HG02763 (cell line): Measurements from ENCODE around the gene ELAVL1.

ENCODE experiments used
- ATAC-seq: cut with Tn5 transposase; IDR thresholded peaks from one replicate; pipeline ENCODE4 v1.9.1; 2021; ENCODE audit warnings: mild to moderate bottlenecking, moderate library complexity; ENCODE audit not compliant: unreplicated experiment

The ELAVL1 gene

GRCh38 chr19:7986321-7987113 lies 18.9 kb downstream of the ELAVL1 start:
- ATAC-seq, result no peak

DNA sequence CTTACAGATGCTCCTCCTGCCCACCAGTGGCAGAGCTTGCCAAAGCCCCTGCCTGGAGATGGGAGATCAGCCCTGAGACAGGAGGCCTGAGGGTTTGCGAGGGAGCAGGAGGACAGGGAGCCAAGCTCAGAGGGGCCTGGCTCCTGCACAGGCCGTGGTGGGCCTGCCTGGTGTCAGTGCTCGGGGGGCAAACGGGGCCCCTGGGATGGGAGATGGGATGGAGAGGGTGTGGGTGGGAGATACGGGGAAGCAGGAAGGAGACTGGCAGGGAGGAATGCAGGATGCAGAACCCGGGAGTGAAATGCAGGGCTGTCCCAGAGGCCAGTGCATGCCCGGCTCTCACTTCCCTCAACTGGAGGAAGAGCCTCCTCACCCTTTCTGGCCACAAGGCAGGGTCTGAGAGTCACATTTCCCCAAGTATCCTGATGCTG lies 19.9 kb downstream of the ELAVL1 start:
- no peak for ATAC-seq

DNA sequence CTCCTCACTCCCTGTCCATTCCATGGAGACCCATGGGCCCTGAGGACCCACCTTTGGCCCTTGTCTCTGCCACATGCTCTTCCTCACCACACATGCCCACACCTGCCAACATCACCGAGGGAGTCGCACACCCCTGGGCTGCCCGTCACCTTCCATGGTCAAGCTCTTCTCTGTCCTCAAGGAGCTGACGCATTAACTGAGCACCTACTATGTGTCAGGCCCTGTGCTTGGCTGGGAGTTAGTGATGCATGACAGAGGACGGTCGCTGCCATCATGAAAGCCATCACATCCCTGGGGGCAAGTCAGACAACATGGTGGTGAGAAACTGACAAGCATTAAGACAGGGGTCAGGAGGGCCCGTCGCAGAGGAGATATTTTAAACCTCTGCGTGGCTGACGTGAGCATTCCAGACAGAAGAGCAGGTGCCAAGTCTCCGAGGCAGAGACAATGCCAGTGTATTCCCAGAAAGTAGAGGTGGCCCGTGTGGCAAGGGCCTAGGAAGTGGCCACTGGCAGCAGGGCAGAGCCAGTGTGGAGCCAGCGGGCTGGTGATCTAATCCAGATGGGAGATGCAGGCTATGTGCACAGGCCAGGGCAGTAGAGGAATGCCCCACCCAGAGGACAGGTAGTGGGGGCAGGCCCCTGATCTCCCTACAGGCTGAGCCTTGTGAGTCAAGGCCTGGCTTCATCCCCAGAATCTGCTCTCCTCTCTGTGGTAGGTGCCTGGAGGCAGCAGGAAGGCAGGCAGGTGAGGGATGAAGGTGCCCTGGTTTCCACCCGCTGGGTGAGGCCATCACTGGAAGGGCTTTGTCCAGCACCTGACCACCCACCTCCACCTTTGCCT lies 21.2 kb downstream of the ELAVL1 start:
- ATAC-seq, result no peak

DNA sequence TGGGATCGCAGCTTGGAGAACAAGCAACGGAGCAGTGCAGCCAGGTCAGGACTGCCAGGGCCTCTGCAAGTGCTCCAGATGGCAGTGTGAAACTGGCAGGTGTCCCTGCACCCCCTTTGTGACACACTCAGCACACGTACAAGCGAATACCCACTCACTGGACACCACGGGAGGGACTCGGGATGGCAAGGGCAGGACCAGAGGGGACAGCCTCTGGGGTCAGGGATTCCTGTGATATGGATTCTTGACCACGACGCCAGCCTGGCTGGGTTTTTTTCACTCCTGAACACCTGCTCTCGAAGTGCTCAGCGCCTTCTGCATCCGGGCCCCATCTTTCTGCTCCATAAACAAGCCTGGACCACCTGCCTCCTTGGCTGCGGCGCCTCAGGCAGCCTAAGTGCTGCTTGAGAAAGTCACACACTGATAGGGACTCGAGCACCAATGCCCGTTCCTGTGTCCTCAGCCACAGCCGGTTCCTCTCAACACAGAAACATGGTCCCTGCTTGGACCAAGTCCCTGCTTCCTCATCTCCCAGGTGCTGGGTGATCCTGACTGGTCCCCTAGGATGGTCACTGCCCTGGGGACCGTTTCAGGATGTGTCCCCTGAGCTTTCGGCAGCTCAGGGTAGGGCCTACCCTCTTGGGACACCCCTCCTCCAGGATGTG lies 22.0 kb downstream of the ELAVL1 start:
- no peak for ATAC-seq

GRCh38 chr19:7982651-7983099 lies 22.8 kb downstream of the ELAVL1 start:
- no peak for ATAC-seq

DNA sequence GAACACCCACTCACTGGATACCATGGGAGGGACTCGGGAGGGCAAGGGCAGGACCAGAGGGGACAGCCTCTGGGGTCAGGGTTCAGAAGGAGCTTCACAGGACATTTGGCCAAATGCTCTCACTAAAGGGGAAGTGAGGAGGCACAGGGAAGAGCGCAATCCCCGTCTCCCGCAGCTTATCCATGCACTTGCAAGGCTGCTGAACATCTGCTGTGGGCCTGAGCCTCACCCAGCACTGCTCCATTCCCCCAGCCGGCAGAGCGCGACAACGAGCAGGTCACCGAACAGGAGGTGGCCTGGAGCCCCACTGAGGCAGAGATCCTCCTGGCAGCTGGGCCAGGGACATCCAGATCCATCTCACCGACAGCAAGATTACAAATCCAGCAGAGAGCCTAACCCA lies 23.3 kb downstream of the ELAVL1 start:
- ATAC-seq, result no peak

- ATAC-seq, result no peak
Measured at GRCh38 chr19:7981661-7982060, 23.8 kb downstream of the ELAVL1 start.

DNA sequence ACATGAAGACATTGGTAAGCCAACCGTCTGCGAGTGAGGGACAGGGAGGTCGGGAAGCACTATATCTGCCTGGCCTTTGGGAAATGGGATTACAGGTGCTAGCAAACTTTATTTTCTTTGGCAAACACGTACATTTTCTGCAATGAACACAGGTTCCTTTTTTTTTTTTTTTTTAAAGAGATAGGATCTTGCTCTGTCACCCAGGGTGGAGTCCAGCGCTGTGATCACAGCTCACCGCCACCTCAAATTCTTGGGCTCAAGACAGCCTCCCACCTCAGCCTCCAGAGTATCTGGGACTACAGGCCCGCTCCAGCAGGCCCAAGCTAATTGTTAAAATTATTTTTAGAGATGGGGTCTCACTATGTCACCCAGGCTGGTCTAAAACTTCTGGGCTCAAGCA lies 24.2 kb downstream of the ELAVL1 start:
- no peak for ATAC-seq

- no peak for ATAC-seq
Measured at GRCh38 chr19:7980635-7981121, 24.8 kb downstream of the ELAVL1 start.

GRCh38 chr19:7980168-7980567 lies 25.3 kb downstream of the ELAVL1 start:
- no peak for ATAC-seq

DNA sequence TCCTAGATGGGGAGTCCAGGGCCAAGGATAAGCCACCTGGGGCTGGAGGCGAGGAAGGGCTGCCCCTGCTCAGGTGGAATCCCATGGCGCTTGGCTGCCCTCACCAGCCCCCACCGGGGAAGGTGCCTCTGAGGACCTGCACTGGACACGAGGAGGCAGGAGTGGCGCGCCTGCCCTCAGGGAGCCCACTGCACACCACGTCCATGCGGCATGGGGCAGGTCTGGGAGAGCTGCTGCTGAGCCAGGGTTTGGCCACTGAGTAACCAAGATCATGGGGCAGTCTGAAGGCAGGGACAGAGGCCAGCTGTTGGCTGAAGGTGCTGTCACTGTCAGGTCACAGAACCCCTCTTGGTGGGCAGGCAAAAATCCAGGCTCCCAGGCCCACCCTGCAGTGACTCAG lies 25.9 kb downstream of the ELAVL1 start:
- ATAC-seq, result no peak

- ATAC-seq, result no peak
Measured at GRCh38 chr19:7979011-7979410, 26.4 kb downstream of the ELAVL1 start.

DNA sequence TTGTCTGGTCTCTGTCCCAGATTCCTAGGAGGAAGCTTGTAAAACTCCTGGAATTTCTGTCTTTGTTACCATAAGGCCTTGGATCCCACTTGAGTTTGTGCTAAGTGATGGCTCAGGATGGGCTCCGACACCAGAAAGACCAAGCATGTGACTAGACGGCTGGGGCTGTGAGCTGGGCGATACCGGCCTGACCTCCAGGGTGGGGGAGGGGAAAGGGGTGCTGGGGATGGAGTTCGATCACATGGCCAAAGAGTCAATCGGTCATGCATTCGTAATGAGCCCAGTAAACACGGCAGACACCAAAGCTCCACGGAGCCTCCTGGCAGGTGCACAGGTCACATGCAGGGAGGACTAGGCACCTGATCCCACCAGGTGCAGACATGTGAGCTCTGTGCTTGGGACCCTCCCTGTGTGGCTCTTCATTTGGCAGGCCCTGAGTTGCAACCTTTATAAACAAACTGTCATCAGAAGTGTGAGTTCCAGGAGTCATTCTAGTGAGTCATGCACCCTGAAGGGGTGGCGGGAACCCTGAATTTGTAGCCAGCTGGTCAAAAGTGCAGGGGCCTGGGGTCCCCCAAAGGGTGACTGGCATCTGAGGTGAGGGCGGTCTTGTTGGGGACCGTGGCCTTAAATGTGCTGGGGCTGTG lies 27.1 kb downstream of the ELAVL1 start:
- ATAC-seq, result no peak

DNA sequence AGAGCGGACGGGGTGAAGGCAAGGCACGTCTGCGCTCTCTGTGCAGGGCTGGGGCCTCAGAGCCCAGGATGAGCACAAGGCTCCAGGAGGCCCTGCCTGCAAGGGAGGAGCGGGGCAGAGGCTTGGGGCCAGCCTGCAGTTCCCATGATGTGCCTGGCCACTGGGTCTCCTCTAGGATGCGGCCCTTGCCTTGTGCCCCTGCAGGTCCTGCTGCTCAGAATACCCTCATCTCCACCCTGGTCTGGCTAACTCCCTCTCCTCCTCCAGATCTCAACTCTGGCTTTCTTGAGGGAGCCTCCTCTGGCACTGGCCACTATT lies 27.8 kb downstream of the ELAVL1 start:
- no peak for ATAC-seq

DNA sequence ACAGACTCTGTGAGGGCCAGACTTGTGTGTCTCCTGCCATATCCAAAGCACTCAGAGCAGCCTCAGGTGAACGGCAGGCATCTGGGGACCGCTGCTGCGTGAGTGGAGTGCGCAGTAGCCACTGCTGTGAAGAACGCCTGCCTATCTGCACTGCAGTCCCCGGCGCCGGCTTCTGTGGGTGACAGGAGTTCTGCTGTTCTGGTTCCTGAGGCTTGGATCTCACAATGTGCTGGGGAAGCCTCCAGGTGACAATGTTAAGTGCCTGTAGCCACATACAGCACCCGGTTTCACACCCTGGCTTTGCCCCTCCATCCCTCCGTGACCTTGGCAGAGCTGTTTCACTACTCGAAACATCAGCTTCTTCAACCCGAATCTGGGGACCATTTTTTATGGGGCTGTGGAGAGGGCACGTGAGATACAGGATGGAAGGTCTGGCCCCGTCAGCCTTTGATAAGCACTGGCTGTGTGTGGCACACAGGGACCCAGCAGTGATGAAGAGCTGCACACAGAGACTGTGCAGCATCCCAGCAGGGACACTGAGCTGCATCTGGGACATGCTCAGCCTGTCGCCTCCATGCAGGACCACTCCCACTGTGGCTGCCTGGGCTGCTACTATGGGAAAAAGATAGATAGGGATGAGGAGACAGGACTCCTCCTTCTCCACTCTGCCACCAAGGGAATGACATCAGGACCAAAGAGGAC lies 28.3 kb downstream of the ELAVL1 start:
- no peak for ATAC-seq

DNA sequence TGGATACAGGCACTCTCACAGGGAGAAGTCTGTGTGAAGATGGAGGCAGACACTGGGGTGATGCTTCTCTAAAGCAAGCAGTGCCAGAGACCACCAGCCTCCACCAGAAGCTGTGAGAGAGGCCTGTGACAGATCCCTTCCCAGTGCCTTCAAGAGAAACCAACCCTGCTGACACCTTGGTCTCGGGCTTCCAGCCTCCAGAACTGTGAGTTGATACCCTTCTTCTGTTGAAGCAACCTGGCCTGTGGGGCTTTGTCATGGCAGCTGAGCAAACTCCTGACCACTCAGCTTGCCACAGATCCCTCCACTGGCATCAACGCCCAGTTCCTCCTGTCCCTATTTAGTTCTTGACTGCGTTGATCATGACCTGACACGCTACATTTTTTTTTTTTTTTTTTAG lies 29.0 kb downstream of the ELAVL1 start:
- no peak for ATAC-seq

DNA sequence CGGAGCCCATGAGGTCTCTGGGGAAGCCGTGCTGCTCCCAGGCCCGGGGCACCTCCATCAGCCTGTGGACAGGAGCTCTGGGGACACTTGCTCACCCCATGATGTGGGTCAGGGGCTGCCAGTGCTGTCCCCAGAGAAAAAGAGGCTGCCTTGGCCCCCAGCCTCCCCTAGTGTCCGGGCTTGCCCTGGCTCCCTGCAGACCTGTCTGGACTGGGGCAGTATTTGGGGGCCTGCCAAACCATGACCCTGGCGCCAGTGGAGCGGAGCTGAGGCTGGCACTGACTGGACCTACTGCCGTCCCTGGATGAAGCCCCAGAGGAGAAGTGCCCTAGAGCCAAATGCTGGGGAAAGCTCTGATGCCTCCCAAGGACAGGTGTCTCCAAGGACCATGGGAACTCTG lies 30.4 kb downstream of the ELAVL1 start:
- no peak for ATAC-seq

DNA sequence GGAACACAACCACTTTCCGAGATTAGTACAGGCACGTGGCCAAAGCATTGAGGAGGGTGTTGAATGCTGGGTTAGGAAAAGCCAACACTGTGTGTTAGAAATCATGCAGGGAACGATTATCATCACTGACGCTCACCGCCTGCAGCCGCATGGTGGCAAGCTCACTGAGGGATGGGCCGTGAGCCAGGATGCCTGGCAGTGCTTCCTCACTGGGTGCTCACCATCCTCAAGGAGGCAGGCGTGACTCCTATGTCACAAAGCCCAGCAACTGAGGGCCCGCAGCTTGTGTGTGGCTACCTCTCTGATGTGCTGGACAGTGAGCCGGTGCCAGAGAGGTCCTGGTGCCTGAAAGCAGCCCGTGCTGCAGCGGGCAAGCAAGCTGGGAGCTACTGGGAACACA lies 31.6 kb downstream of the ELAVL1 start:
- no peak for ATAC-seq

- no peak for ATAC-seq
Measured at GRCh38 chr19:7971553-7972520, 33.6 kb downstream of the ELAVL1 start.
